TTC549 (cell line): ENCODE results near the gene S100A4.
"Not testable (repeated sequence)": the region's sequence is repeated elsewhere in the genome, so short reads cannot be mapped to it uniquely, and the experiment has no call there.

Experiments used
- FAIRE-seq: peaks from 2 replicates; lab custom pipeline; 2012; peaks lifted over from hg19 to GRCh38; lab: Jason Lieb, UNC

S100A4 gene

GRCh38 chr1:153567621-153568366 is 22.2 kb upstream of the S100A4 start:
- FAIRE-seq = no peak

- peak; percentile 93 for FAIRE-seq
These were observed 21.1 kb upstream of the S100A4 start for GRCh38 chr1:153566414-153567371.

GRCh38 chr1:153565529-153566374 is 20.1 kb upstream of the S100A4 start, which contains the start of gene S100A2:
Gene S100A2, minus strand, starts transcription at chr1:153565844. Its CDS starts 1,967 bp downstream, at chr1:153563877.
- no peak for FAIRE-seq

GRCh38 chr1:153563991-153564390 is 18.4 kb upstream of the S100A4 start:
- no peak for FAIRE-seq

- no peak for FAIRE-seq
These were observed 17.9 kb upstream of the S100A4 start for GRCh38 chr1:153563483-153563901.

GRCh38 chr1:153562021-153562420 is 16.4 kb upstream of the S100A4 start:
- not testable (repeated sequence) for FAIRE-seq

GRCh38 chr1:153561466-153561985 is 15.9 kb upstream of the S100A4 start:
- no peak for FAIRE-seq

GRCh38 chr1:153560771-153561465 is 15.3 kb upstream of the S100A4 start:
- no peak for FAIRE-seq

- FAIRE-seq = no peak
These were observed 14.6 kb upstream of the S100A4 start for GRCh38 chr1:153560241-153560640.

GRCh38 chr1:153557877-153558276 is 12.3 kb upstream of the S100A4 start:
- FAIRE-seq = no peak

GRCh38 chr1:153556348-153556747 is 10.7 kb upstream of the S100A4 start:
- FAIRE-seq = no peak

- FAIRE-seq = no peak
These were observed 8.4 kb upstream of the S100A4 start for GRCh38 chr1:153553830-153554541.

- FAIRE-seq = no peak
These were observed 7.5 kb upstream of the S100A4 start for GRCh38 chr1:153553096-153553495.

- no peak for FAIRE-seq
These were observed 6.7 kb upstream of the S100A4 start for GRCh38 chr1:153552335-153552734.

- FAIRE-seq = no peak
These were observed 5.4 kb upstream of the S100A4 start for GRCh38 chr1:153550827-153551500.

GRCh38 chr1:153550398-153550758 is 4.8 kb upstream of the S100A4 start:
- FAIRE-seq = no peak

GRCh38 chr1:153549741-153550397 is 4.3 kb upstream of the S100A4 start:
- no peak for FAIRE-seq

GRCh38 chr1:153548722-153549688 is 3.4 kb upstream of the S100A4 start, which contains the start of gene S100A3:
Gene S100A3, minus strand, starts transcription at chr1:153549258. Its CDS starts 773 bp downstream, at chr1:153548485.
- no peak for FAIRE-seq
